Stimulated activated CD4-positive, alpha-beta T cell treated with anti-CD3 and anti-CD28 coated beads, Interleukin-2, amount 100 ng/mL, for 24 hours (primary cell): ENCODE data around the gene TNFSF13.

ENCODE experiments used
- DNase-seq, 2 donors: peaks; one replicate each; pipeline ENCODE4 v3.0.0-alpha.2; 2020

The TNFSF13 gene

GRCh38 chr17:7575959-7576358 is 17.4 kb downstream of the TNFSF13 start:
- no peak for DNase-seq

GRCh38 chr17:7576432-7576937 is 17.9 kb downstream of the TNFSF13 start:
- no peak for DNase-seq

- DNase-seq = no peak
Measured at GRCh38 chr17:7577327-7578199, 19.0 kb downstream of the TNFSF13 start.

GRCh38 chr17:7579001-7579833 is 20.7 kb downstream of the TNFSF13 start, which contains the start of gene CD68:
Gene CD68, plus strand, starts transcription at chr17:7579638. Its CDS starts 40 bp downstream, at chr17:7579678.
- peak; percentile 76 to 79 for DNase-seq

- peak; percentile 48 to 65 for DNase-seq
Measured at GRCh38 chr17:7579834-7580603, 21.5 kb downstream of the TNFSF13 start.

- no peak for DNase-seq
Measured at GRCh38 chr17:7580604-7581575, 22.3 kb downstream of the TNFSF13 start.

- no peak for DNase-seq
Measured at GRCh38 chr17:7582396-7583252, 24.1 kb downstream of the TNFSF13 start.

- DNase-seq = peak; percentile 94 to 95
Measured at GRCh38 chr17:7583253-7584109, 24.9 kb downstream of the TNFSF13 start, which contains the start of gene MPDU1. Gene MPDU1, plus strand, starts transcription at chr17:7583852. Its CDS starts 11 bp downstream, at chr17:7583863.

- no peak for DNase-seq
Measured at GRCh38 chr17:7586673-7587419, 28.3 kb downstream of the TNFSF13 start.

GRCh38 chr17:7587420-7588151 is 29.0 kb downstream of the TNFSF13 start:
- DNase-seq = no peak

- no peak for DNase-seq
Measured at GRCh38 chr17:7588553-7589203, 30.1 kb downstream of the TNFSF13 start.

GRCh38 chr17:7589204-7589868 is 30.8 kb downstream of the TNFSF13 start:
- DNase-seq = peak; percentile 65 to 73

- no peak for DNase-seq
Measured at GRCh38 chr17:7589891-7590691, 31.5 kb downstream of the TNFSF13 start, which contains the start of gene SOX15. Gene SOX15, minus strand, starts transcription at chr17:7590094. Its CDS starts 418 bp downstream, at chr17:7589676.

- no peak for DNase-seq
Measured at GRCh38 chr17:7590743-7591142, 32.2 kb downstream of the TNFSF13 start.

GRCh38 chr17:7591596-7591995 is 33.0 kb downstream of the TNFSF13 start:
- no peak for DNase-seq
